ENCODE data around the gene COMMD4. TPM values are rescaled to one million over a fixed set of nuclear protein-coding genes. Genes with fewer than 3 reads are reported as not detected.
"Not testable (repeated sequence)": the region's sequence is repeated elsewhere in the genome, so short reads cannot be mapped to it uniquely, and the experiment has no call there.

The COMMD4 gene
- total RNA-seq, 1 experiment from 2014 or later = 127 TPM

- DNase-seq (ENCODE audit: low read depth) = not testable (repeated sequence)
Observed at GRCh38 chr15:75332093-75332492, 3.8 kb upstream of the COMMD4 start.

GRCh38 chr15:75333654-75334419 is 2.0 kb upstream of the COMMD4 start:
- not testable (repeated sequence) for DNase-seq (ENCODE audit: low read depth)

- DNase-seq (ENCODE audit: low read depth) = no peak
Observed at GRCh38 chr15:75335313-75335704, 554 bp upstream of the COMMD4 start.

GRCh38 chr15:75338661-75339240 is 2.9 kb downstream of the COMMD4 start:
- no peak for DNase-seq (ENCODE audit: low read depth)

- no peak for DNase-seq (ENCODE audit: low read depth)
Observed at GRCh38 chr15:75339531-75340240, 3.8 kb downstream of the COMMD4 start.

GRCh38 chr15:75342221-75342620 is 6.4 kb downstream of the COMMD4 start:
- no peak for DNase-seq (ENCODE audit: low read depth)

- not testable (repeated sequence) for DNase-seq (ENCODE audit: low read depth)
Observed at GRCh38 chr15:75343953-75344352, 8.1 kb downstream of the COMMD4 start.

- DNase-seq (ENCODE audit: low read depth) = no peak
Observed at GRCh38 chr15:75346796-75347221, 10.9 kb downstream of the COMMD4 start, which contains the start of gene NEIL1. Gene NEIL1 (plus strand): TSS chr15:75347039. CDS start chr15:75348906, 1,867 bp downstream.

GRCh38 chr15:75347222-75348033 is 11.6 kb downstream of the COMMD4 start:
- no peak for DNase-seq (ENCODE audit: low read depth)

GRCh38 chr15:75348034-75348561 is 12.2 kb downstream of the COMMD4 start:
- no peak for DNase-seq (ENCODE audit: low read depth)

- no peak for DNase-seq (ENCODE audit: low read depth)
Observed at GRCh38 chr15:75348562-75349350, 12.9 kb downstream of the COMMD4 start.

GRCh38 chr15:75349351-75349669 is 13.4 kb downstream of the COMMD4 start:
- not testable (repeated sequence) for DNase-seq (ENCODE audit: low read depth)

GRCh38 chr15:75349851-75350588 is 14.2 kb downstream of the COMMD4 start:
- DNase-seq (ENCODE audit: low read depth) = no peak

GRCh38 chr15:75350601-75351361 is 14.9 kb downstream of the COMMD4 start:
- no peak for DNase-seq (ENCODE audit: low read depth)

GRCh38 chr15:75352186-75353080 is 16.6 kb downstream of the COMMD4 start:
- no peak for DNase-seq (ENCODE audit: low read depth)

GRCh38 chr15:75353604-75354003 is 17.7 kb downstream of the COMMD4 start:
- DNase-seq (ENCODE audit: low read depth) = no peak

GRCh38 chr15:75354454-75354853 is 18.6 kb downstream of the COMMD4 start:
- DNase-seq (ENCODE audit: low read depth) = no peak

GRCh38 chr15:75355369-75355768 is 19.5 kb downstream of the COMMD4 start:
- no peak for DNase-seq (ENCODE audit: low read depth)
